ENCODE results near the gene EFNB2. TPM values are rescaled to one million over a fixed set of nuclear protein-coding genes. Genes with fewer than 3 reads are reported as not detected.

EFNB2 gene
- total and polyA plus RNA-seq, 2 of the 8 experiments (the other 6 are each of a cell fraction or from before 2014, with no cell fraction given) = 8.2 to 12.0 TPM

DNA sequence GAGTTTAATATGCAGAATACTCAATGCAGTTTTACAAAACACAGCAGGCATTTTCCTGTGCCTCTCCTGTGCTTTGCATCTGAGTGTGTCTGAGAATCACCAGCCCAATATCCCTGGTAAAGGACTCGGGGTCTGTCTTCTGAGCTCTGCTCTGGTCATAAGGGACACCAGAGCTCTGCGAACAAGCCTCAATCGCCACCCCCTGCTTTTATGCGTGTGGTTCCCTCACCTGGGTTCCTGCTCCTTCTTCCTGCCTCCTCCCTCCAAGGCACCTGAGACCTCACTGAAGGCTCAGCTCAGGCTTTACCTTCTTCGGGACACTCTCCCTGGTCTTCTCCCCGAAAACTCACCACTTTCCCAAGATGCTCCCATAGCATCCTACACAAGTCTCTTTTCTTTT, 84.5 kb downstream of the EFNB2 start (continued):
- TF ChIP-seq, protein P1, sequence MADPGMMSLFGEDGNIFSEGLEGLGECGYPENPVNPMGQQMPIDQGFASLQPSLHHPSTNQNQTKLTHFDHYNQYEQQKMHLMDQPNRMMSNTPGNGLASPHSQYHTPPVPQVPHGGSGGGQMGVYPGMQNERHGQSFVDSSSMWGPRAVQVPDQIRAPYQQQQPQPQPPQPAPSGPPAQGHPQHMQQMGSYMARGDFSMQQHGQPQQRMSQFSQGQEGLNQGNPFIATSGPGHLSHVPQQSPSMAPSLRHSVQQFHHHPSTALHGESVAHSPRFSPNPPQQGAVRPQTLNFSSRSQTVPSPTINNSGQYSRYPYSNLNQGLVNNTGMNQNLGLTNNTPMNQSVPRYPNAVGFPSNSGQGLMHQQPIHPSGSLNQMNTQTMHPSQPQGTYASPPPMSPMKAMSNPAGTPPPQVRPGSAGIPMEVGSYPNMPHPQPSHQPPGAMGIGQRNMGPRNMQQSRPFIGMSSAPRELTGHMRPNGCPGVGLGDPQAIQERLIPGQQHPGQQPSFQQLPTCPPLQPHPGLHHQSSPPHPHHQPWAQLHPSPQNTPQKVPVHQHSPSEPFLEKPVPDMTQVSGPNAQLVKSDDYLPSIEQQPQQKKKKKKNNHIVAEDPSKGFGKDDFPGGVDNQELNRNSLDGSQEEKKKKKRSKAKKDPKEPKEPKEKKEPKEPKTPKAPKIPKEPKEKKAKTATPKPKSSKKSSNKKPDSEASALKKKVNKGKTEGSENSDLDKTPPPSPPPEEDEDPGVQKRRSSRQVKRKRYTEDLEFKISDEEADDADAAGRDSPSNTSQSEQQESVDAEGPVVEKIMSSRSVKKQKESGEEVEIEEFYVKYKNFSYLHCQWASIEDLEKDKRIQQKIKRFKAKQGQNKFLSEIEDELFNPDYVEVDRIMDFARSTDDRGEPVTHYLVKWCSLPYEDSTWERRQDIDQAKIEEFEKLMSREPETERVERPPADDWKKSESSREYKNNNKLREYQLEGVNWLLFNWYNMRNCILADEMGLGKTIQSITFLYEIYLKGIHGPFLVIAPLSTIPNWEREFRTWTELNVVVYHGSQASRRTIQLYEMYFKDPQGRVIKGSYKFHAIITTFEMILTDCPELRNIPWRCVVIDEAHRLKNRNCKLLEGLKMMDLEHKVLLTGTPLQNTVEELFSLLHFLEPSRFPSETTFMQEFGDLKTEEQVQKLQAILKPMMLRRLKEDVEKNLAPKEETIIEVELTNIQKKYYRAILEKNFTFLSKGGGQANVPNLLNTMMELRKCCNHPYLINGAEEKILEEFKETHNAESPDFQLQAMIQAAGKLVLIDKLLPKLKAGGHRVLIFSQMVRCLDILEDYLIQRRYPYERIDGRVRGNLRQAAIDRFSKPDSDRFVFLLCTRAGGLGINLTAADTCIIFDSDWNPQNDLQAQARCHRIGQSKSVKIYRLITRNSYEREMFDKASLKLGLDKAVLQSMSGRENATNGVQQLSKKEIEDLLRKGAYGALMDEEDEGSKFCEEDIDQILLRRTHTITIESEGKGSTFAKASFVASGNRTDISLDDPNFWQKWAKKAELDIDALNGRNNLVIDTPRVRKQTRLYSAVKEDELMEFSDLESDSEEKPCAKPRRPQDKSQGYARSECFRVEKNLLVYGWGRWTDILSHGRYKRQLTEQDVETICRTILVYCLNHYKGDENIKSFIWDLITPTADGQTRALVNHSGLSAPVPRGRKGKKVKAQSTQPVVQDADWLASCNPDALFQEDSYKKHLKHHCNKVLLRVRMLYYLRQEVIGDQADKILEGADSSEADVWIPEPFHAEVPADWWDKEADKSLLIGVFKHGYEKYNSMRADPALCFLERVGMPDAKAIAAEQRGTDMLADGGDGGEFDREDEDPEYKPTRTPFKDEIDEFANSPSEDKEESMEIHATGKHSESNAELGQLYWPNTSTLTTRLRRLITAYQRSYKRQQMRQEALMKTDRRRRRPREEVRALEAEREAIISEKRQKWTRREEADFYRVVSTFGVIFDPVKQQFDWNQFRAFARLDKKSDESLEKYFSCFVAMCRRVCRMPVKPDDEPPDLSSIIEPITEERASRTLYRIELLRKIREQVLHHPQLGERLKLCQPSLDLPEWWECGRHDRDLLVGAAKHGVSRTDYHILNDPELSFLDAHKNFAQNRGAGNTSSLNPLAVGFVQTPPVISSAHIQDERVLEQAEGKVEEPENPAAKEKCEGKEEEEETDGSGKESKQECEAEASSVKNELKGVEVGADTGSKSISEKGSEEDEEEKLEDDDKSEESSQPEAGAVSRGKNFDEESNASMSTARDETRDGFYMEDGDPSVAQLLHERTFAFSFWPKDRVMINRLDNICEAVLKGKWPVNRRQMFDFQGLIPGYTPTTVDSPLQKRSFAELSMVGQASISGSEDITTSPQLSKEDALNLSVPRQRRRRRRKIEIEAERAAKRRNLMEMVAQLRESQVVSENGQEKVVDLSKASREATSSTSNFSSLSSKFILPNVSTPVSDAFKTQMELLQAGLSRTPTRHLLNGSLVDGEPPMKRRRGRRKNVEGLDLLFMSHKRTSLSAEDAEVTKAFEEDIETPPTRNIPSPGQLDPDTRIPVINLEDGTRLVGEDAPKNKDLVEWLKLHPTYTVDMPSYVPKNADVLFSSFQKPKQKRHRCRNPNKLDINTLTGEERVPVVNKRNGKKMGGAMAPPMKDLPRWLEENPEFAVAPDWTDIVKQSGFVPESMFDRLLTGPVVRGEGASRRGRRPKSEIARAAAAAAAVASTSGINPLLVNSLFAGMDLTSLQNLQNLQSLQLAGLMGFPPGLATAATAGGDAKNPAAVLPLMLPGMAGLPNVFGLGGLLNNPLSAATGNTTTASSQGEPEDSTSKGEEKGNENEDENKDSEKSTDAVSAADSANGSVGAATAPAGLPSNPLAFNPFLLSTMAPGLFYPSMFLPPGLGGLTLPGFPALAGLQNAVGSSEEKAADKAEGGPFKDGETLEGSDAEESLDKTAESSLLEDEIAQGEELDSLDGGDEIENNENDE (IDR thresholded peaks at IDR 0.05; ENCODE audit: insufficient replicate concordance, low read length) = no peak
- TF ChIP-seq MAFK (IDR thresholded peaks at IDR 0.05; ENCODE audit: low read depth, low read length) (no peak), RAD21 (IDR thresholded peaks at IDR 0.05 in 1 of 2, conservative IDR thresholded peaks at IDR 0.05 in 1 of 2; ENCODE audit: low read depth in 2 of 2, low read length in 2 of 2) (no peak), SIRT6 (IDR thresholded peaks at IDR 0.05; ENCODE audit: low read length) (no peak), HDAC2 (IDR thresholded peaks at IDR 0.05; ENCODE audit: borderline replicate concordance in 1 of 2, low read depth in 2 of 2, low read length in 2 of 2) (no peak), GTF2F1 (IDR thresholded peaks at IDR 0.05; ENCODE audit: borderline replicate concordance, low read depth, low read length) (no peak), CEBPB (IDR thresholded peaks at IDR 0.05; ENCODE audit: low read depth, low read length) (no peak)
- TF ChIP-seq, protein P2, sequence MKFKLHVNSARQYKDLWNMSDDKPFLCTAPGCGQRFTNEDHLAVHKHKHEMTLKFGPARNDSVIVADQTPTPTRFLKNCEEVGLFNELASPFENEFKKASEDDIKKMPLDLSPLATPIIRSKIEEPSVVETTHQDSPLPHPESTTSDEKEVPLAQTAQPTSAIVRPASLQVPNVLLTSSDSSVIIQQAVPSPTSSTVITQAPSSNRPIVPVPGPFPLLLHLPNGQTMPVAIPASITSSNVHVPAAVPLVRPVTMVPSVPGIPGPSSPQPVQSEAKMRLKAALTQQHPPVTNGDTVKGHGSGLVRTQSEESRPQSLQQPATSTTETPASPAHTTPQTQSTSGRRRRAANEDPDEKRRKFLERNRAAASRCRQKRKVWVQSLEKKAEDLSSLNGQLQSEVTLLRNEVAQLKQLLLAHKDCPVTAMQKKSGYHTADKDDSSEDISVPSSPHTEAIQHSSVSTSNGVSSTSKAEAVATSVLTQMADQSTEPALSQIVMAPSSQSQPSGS (IDR thresholded peaks at IDR 0.05; ENCODE audit: low read length) = no peak
- TF ChIP-seq, protein P3, sequence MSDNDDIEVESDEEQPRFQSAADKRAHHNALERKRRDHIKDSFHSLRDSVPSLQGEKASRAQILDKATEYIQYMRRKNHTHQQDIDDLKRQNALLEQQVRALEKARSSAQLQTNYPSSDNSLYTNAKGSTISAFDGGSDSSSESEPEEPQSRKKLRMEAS (IDR thresholded peaks at IDR 0.05) = no peak

Data from H1 (cell line).